ENCODE data around the gene SLC35F5. TPM values are rescaled to one million over a fixed set of nuclear protein-coding genes. Genes with fewer than 3 reads are reported as not detected.

Gene SLC35F5
- 231 TPM for total RNA-seq

GRCh38 chr2:113756355-113757137 is at the start of gene SLC35F5:
SLC35F5 (minus strand) TSS chr2:113756642; CDS start chr2:113756409, 233 bp downstream.

Small RNAs within 50 kb of the gene (small RNA-seq; reads per million reads assigned to genes)
- gene MIR4782 (ENCODE audit: low replicate concordance) (not detected), gene RNU6-744P (ENCODE audit: low replicate concordance) (not detected)

Other genes starting within 250 kb of the SLC35F5 start
- 34.4 TPM for gene RABL2A, start 129.4 kb downstream of the SLC35F5 start, total RNA-seq
- 126 TPM for gene ACTR3, start 133.4 kb upstream of the SLC35F5 start, total RNA-seq